ENCODE measurements around the gene RSKR.

DNA sequence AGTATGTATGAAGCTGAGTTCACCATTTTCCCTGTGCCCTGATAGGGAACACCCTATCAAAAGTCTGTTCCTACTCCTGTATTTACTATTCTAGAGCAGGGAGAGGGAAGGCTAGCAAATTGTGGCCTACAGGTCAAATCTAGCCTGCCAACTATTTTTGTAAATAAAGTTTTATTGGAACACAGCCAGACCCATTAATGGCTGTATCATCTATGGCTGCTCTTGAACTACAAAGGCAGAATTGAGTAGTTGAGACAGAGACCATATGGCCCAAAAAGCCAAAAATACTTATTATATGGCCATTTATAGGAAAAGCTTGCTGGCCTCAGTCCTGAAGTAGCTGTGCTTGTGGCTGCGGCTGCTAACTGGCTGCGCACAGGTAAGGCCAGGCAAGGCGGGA is 33.0 kb downstream of the RSKR start:
- TF ChIP-seq, protein P1, sequence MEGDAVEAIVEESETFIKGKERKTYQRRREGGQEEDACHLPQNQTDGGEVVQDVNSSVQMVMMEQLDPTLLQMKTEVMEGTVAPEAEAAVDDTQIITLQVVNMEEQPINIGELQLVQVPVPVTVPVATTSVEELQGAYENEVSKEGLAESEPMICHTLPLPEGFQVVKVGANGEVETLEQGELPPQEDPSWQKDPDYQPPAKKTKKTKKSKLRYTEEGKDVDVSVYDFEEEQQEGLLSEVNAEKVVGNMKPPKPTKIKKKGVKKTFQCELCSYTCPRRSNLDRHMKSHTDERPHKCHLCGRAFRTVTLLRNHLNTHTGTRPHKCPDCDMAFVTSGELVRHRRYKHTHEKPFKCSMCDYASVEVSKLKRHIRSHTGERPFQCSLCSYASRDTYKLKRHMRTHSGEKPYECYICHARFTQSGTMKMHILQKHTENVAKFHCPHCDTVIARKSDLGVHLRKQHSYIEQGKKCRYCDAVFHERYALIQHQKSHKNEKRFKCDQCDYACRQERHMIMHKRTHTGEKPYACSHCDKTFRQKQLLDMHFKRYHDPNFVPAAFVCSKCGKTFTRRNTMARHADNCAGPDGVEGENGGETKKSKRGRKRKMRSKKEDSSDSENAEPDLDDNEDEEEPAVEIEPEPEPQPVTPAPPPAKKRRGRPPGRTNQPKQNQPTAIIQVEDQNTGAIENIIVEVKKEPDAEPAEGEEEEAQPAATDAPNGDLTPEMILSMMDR (IDR thresholded peaks at IDR 0.05): no peak
- TF ChIP-seq POLR2AphosphoS5 (IDR thresholded peaks at IDR 0.05; ENCODE audit: low read depth, low read length): no peak
- TF ChIP-seq, protein P2, sequence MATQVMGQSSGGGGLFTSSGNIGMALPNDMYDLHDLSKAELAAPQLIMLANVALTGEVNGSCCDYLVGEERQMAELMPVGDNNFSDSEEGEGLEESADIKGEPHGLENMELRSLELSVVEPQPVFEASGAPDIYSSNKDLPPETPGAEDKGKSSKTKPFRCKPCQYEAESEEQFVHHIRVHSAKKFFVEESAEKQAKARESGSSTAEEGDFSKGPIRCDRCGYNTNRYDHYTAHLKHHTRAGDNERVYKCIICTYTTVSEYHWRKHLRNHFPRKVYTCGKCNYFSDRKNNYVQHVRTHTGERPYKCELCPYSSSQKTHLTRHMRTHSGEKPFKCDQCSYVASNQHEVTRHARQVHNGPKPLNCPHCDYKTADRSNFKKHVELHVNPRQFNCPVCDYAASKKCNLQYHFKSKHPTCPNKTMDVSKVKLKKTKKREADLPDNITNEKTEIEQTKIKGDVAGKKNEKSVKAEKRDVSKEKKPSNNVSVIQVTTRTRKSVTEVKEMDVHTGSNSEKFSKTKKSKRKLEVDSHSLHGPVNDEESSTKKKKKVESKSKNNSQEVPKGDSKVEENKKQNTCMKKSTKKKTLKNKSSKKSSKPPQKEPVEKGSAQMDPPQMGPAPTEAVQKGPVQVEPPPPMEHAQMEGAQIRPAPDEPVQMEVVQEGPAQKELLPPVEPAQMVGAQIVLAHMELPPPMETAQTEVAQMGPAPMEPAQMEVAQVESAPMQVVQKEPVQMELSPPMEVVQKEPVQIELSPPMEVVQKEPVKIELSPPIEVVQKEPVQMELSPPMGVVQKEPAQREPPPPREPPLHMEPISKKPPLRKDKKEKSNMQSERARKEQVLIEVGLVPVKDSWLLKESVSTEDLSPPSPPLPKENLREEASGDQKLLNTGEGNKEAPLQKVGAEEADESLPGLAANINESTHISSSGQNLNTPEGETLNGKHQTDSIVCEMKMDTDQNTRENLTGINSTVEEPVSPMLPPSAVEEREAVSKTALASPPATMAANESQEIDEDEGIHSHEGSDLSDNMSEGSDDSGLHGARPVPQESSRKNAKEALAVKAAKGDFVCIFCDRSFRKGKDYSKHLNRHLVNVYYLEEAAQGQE (IDR thresholded peaks at IDR 0.05; ENCODE audit: insufficient read depth in 1 of 2, low read depth in 2 of 2, low read length in 1 of 2): no peak
- TF ChIP-seq SIN3A (IDR thresholded peaks at IDR 0.05; ENCODE audit: borderline replicate concordance, insufficient read depth, low read depth, low read length): no peak
- no peak for TF ChIP-seq TCF7L2 (IDR thresholded peaks at IDR 0.05; ENCODE audit: low read depth, low read length)
